ENCODE data around the gene VWA8.

GRCh38 chr13:41675306-41675705 is 285.6 kb downstream of the VWA8 start:
- TF ChIP-seq BACH2 (CRISPR knock-in tag; IDR thresholded peaks at IDR 0.05; ENCODE audit: borderline replicate concordance), result no peak
- no peak for TF ChIP-seq ZFP30 (CRISPR knock-in tag; IDR thresholded peaks at IDR 0.05)
- no peak for TF ChIP-seq CREB5 (CRISPR knock-in tag; IDR thresholded peaks at IDR 0.05; ENCODE audit: low read depth)
- TF ChIP-seq PATZ1 (CRISPR knock-in tag; IDR thresholded peaks at IDR 0.05; ENCODE audit: borderline replicate concordance), result no peak
- TF ChIP-seq POU6F1 (CRISPR knock-in tag; IDR thresholded peaks at IDR 0.05; ENCODE audit: borderline replicate concordance, low read depth), result no peak
- no peak for TF ChIP-seq CSDC2 (CRISPR knock-in tag; IDR thresholded peaks at IDR 0.05)
- no peak for TF ChIP-seq ZFP3 (CRISPR knock-in tag; IDR thresholded peaks at IDR 0.05)
- TF ChIP-seq RARB (CRISPR knock-in tag; IDR thresholded peaks at IDR 0.05), result no peak
- TF ChIP-seq ARNTL (CRISPR knock-in tag; IDR thresholded peaks at IDR 0.05; ENCODE audit: borderline replicate concordance, low read depth), result no peak
- TF ChIP-seq GLIS3 (CRISPR knock-in tag; IDR thresholded peaks at IDR 0.05), result no peak
- TF ChIP-seq ISL1 (CRISPR knock-in tag; IDR thresholded peaks at IDR 0.05), result no peak
- no peak for TF ChIP-seq SNAI2 (CRISPR knock-in tag; IDR thresholded peaks at IDR 0.05)
- no peak for TF ChIP-seq OSR1 (CRISPR knock-in tag; IDR thresholded peaks at IDR 0.05)
